Measurements from ENCODE around the gene SLC13A4. TPM values are rescaled to one million over a fixed set of nuclear protein-coding genes. Genes with fewer than 3 reads are reported as not detected.
A peak's percentile ranks its signal among the peaks of the same experiment; 100 is the strongest.

SLC13A4 gene
- total and polyA plus RNA-seq, 2 donors (not counting 1 experiment from before 2014, with no cell fraction given), result 0.32 to 0.50 TPM

GRCh38 chr7:135758531-135758932 lies 30.5 kb upstream of the SLC13A4 start:
- H3K4me3 ChIP-seq (replicated peaks in 1 of 4; ENCODE audit: control extremely low read depth in 1 of 4, insufficient read depth in 1 of 4, low read depth in 3 of 4, low read length in 4 of 4), result peak overlapping the region; percentile 8 to 39 (median 16)
- H4K20me1 ChIP-seq (ENCODE audit: control insufficient read depth, extremely low read depth, insufficient read depth, low read length), result no peaks in the 10 kb centered on the region
- no peaks in the 10 kb centered on the region for H3K9me3 ChIP-seq (ENCODE audit: control insufficient read depth, insufficient read depth, low read depth, low read length)
- H3K36me3 ChIP-seq (ENCODE audit: control insufficient read depth, insufficient read depth, low read length), result no peaks in the 10 kb centered on the region
- no peak for TF ChIP-seq EZH2 (IDR thresholded peaks at IDR 0.05; ENCODE audit: low read length, missing control alignments)
- peak overlapping the region; percentile 55 for H3K4me2 ChIP-seq (ENCODE audit: extremely low read depth, insufficient read depth, low read length)
- no peaks in the 10 kb centered on the region for H3K79me2 ChIP-seq (ENCODE audit: control insufficient read depth, insufficient read depth, low read length)
- peak; percentile 39 to 89 for DNase-seq (ENCODE audit: low read depth in 2 of 2)
- H2AFZ ChIP-seq (ENCODE audit: low read length), result peak overlapping the region; percentile 93
- H3K27ac ChIP-seq (ENCODE audit: insufficient read depth, low read length), result peak overlapping the region; percentile 62
- H3K4me1 ChIP-seq (ENCODE audit: control insufficient read depth, extremely low read depth, insufficient read depth, low read length), result peaks cover 5% of the 10 kb centered on the region
- H3K9ac ChIP-seq (ENCODE audit: insufficient read depth, low read length), result no peak overlapping the region
- H3K27me3 ChIP-seq (ENCODE audit: control insufficient read depth, insufficient read depth, low read length), result no peaks in the 10 kb centered on the region

GRCh38 chr7:135757719-135758411 lies 29.9 kb upstream of the SLC13A4 start:
- TF ChIP-seq CTCF (conservative IDR thresholded peaks at IDR 0.05 in 1 of 2, IDR thresholded peaks at IDR 0.05 in 1 of 2; ENCODE audit: low read depth in 1 of 2, low read length in 2 of 2) (no peak), EZH2 (IDR thresholded peaks at IDR 0.05; ENCODE audit: low read length, missing control alignments) (no peak)
- H3K4me2 ChIP-seq (ENCODE audit: extremely low read depth, insufficient read depth, low read length), result peak overlapping the region; percentile 55
- peak overlapping the region; percentile 41 for H2AFZ ChIP-seq (ENCODE audit: low read length)
- H3K27me3 ChIP-seq (ENCODE audit: control insufficient read depth, insufficient read depth, low read length), result no peaks in the 10 kb centered on the region
- peak overlapping the region; percentile 62 for H3K27ac ChIP-seq (ENCODE audit: insufficient read depth, low read length)
- peaks cover 5% of the 10 kb centered on the region for H3K4me1 ChIP-seq (ENCODE audit: control insufficient read depth, extremely low read depth, insufficient read depth, low read length)
- H3K9me3 ChIP-seq (ENCODE audit: control insufficient read depth, insufficient read depth, low read depth, low read length), result no peaks in the 10 kb centered on the region
- no peaks in the 10 kb centered on the region for H4K20me1 ChIP-seq (ENCODE audit: control insufficient read depth, extremely low read depth, insufficient read depth, low read length)
- H3K36me3 ChIP-seq (ENCODE audit: control insufficient read depth, insufficient read depth, low read length), result no peaks in the 10 kb centered on the region
- DNase-seq (ENCODE audit: low read depth in 2 of 2), result peak; percentile 52 to 94
- H3K79me2 ChIP-seq (ENCODE audit: control insufficient read depth, insufficient read depth, low read length), result no peaks in the 10 kb centered on the region
- H3K9ac ChIP-seq (ENCODE audit: insufficient read depth, low read length), result no peak overlapping the region
- peak overlapping the region in 3 of 4 experiments; percentile 8 to 39 (median 21) for H3K4me3 ChIP-seq (replicated peaks in 1 of 4; ENCODE audit: control extremely low read depth in 1 of 4, insufficient read depth in 1 of 4, low read depth in 3 of 4, low read length in 4 of 4)

GRCh38 chr7:135756191-135756590 lies 28.2 kb upstream of the SLC13A4 start:
- Histone ChIP-seq H3K4me1 (ENCODE audit: control insufficient read depth, extremely low read depth, insufficient read depth, low read length) (peaks cover 2% of the 10 kb centered on the region), H3K79me2 (ENCODE audit: control insufficient read depth, insufficient read depth, low read length) (no peaks in the 10 kb centered on the region), H3K4me3 (replicated peaks in 1 of 4; ENCODE audit: control extremely low read depth in 1 of 4, insufficient read depth in 1 of 4, low read depth in 3 of 4, low read length in 4 of 4) (no peak overlapping the region), H3K9me3 (ENCODE audit: control insufficient read depth, insufficient read depth, low read depth, low read length) (no peaks in the 10 kb centered on the region), H2AFZ (ENCODE audit: low read length) (no peak overlapping the region), H3K27me3 (ENCODE audit: control insufficient read depth, insufficient read depth, low read length) (no peaks in the 10 kb centered on the region), H3K27ac (ENCODE audit: insufficient read depth, low read length) (no peak overlapping the region), H3K9ac (ENCODE audit: insufficient read depth, low read length) (no peak overlapping the region), H4K20me1 (ENCODE audit: control insufficient read depth, extremely low read depth, insufficient read depth, low read length) (no peaks in the 10 kb centered on the region), H3K36me3 (ENCODE audit: control insufficient read depth, insufficient read depth, low read length) (no peaks in the 10 kb centered on the region), H3K4me2 (ENCODE audit: extremely low read depth, insufficient read depth, low read length) (no peak overlapping the region)
- TF ChIP-seq CTCF (conservative IDR thresholded peaks at IDR 0.05 in 1 of 2, IDR thresholded peaks at IDR 0.05 in 1 of 2; ENCODE audit: low read depth in 1 of 2, low read length in 2 of 2) (no peak), EZH2 (IDR thresholded peaks at IDR 0.05; ENCODE audit: low read length, missing control alignments) (no peak)
- no peak for DNase-seq (ENCODE audit: low read depth in 2 of 2)

Data from fibroblast of lung (primary cell).